Measurements from ENCODE around the gene ZNF747.
"Not testable (repeated sequence)": the region's sequence is repeated elsewhere in the genome, so short reads cannot be mapped to it uniquely, and the experiment has no call there.

ZNF747 gene

GRCh38 chr16:30533748-30534367, 800 bp downstream of the ZNF747 start:
- DNase-seq (ENCODE audit: low read depth in 2 of 2): no peak

GRCh38 chr16:30533146-30533522, 1.5 kb downstream of the ZNF747 start:
- no peak for DNase-seq (ENCODE audit: low read depth in 2 of 2)

GRCh38 chr16:30532285-30533145, 2.1 kb downstream of the ZNF747 start:
- no peak for DNase-seq (ENCODE audit: low read depth in 2 of 2)

- DNase-seq (ENCODE audit: low read depth in 2 of 2): no peak
These were observed 4.3 kb downstream of the ZNF747 start for GRCh38 chr16:30530163-30531037.

GRCh38 chr16:30528799-30529457, 5.7 kb downstream of the ZNF747 start:
- no peak for DNase-seq (ENCODE audit: low read depth in 2 of 2)

GRCh38 chr16:30527635-30528178, 7.0 kb downstream of the ZNF747 start:
- no peak for DNase-seq (ENCODE audit: low read depth in 2 of 2)

- DNase-seq (ENCODE audit: low read depth in 2 of 2): peak; percentile 94 to 96
These were observed 7.6 kb downstream of the ZNF747 start for GRCh38 chr16:30526823-30527634.

GRCh38 chr16:30526137-30526822, 8.4 kb downstream of the ZNF747 start, which contains the start of gene ZNF768:
TSS of gene ZNF768 (minus strand) at chr16:30526566. CDS start at chr16:30526413, 153 bp downstream.
- DNase-seq (ENCODE audit: low read depth in 2 of 2): peak in 1 of 2 donors; percentile 22

- no peak for DNase-seq (ENCODE audit: low read depth in 2 of 2)
These were observed 8.9 kb downstream of the ZNF747 start for GRCh38 chr16:30525844-30526136.

GRCh38 chr16:30524575-30525568, 9.8 kb downstream of the ZNF747 start:
- DNase-seq (ENCODE audit: low read depth in 2 of 2): no peak

GRCh38 chr16:30523768-30524574, 10.7 kb downstream of the ZNF747 start:
- DNase-seq (ENCODE audit: low read depth in 2 of 2): no peak

GRCh38 chr16:30522702-30523463, 11.8 kb downstream of the ZNF747 start:
- not testable (repeated sequence) for DNase-seq (ENCODE audit: low read depth in 2 of 2)

- no peak for DNase-seq (ENCODE audit: low read depth in 2 of 2)
These were observed 12.6 kb downstream of the ZNF747 start for GRCh38 chr16:30521873-30522641.

- DNase-seq (ENCODE audit: low read depth in 2 of 2): no peak
These were observed 13.2 kb downstream of the ZNF747 start for GRCh38 chr16:30521476-30521872.

GRCh38 chr16:30519120-30520049, 15.3 kb downstream of the ZNF747 start:
- no peak for DNase-seq (ENCODE audit: low read depth in 2 of 2)
